GM13976 (cell line): Measurements from ENCODE around the gene NINL.

Source experiments
- DNase-seq: peaks from one replicate; pipeline ENCODE4 v3.0.0; 2012; ENCODE audit warnings: low spot score
- CTCF ChIP-seq: IDR thresholded peaks from 2 replicates; pipeline ENCODE4 v1.5.1; 2012; ENCODE audit warnings: borderline replicate concordance, mild to moderate bottlenecking; ENCODE audit not compliant: insufficient read depth; ENCODE audit errors: extremely low read depth, missing control alignments, control extremely low read depth
- in situ Hi-C: fragments of 300-500 bp; cut with MboI; formaldehyde crosslinking; loops from one replicate; pipeline ENCODE4 v1.12.0; 2022; ENCODE audit warnings: low sequenced_read_pairs, mixed read lengths, inconsistent platforms; ENCODE audit not compliant: unreplicated experiment

Gene NINL

GRCh38 chr20:25496968-25497401 lies 88.3 kb downstream of the NINL start:
- TF ChIP-seq CTCF, result no peak
- in situ Hi-C loops, result no loop called here
- no peak for DNase-seq

GRCh38 chr20:25496165-25496967 lies 89.0 kb downstream of the NINL start:
- TF ChIP-seq CTCF, result no peak

GRCh38 chr20:25495189-25495824 lies 90.0 kb downstream of the NINL start:
- no peak for DNase-seq
- no peak for TF ChIP-seq CTCF
- in situ Hi-C loops, result no loop called here

More at GRCh38 chr20:25496165-25496967, 89.0 kb downstream of the NINL start:
- DNase-seq, result no peak
- in situ Hi-C loops, result no loop called here

- in situ Hi-C loops, result no loop called here
- no peak for DNase-seq
- TF ChIP-seq CTCF, result no peak
Observed at GRCh38 chr20:25494506-25495188, 90.7 kb downstream of the NINL start.

- in situ Hi-C loops, result no loop called here
- no peak for DNase-seq
- TF ChIP-seq CTCF, result no peak
Observed at GRCh38 chr20:25493748-25494505, 91.4 kb downstream of the NINL start.

- DNase-seq, result no peak
- in situ Hi-C loops, result no loop called here
- no peak for TF ChIP-seq CTCF
Observed at GRCh38 chr20:25493137-25493536, 92.2 kb downstream of the NINL start.
